ENCODE results near the gene CADPS.

DNA sequence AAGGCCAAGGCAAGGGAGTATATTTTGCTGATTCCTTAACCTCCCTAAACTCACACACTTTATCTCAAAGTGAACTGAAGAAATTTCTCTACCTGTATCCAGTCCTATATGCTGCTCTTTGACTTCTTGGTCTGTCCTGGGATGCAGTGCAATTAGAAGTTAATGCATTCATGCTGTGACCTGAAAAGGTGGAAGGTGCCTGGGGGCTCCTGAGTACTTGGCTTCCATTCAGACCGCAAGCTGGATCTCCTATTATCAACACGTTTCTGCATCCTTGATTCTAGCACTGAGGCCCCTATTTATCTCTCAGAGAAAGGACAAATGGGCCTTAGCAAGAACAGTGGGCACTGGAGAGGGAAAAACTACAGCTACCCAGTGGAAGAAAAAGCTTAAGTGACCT is 17.7 kb upstream of the CADPS start:
- no peak for TF ChIP-seq POLR2AphosphoS5 (IDR thresholded peaks at IDR 0.05; ENCODE audit: low read depth)
- TF ChIP-seq, protein P1, sequence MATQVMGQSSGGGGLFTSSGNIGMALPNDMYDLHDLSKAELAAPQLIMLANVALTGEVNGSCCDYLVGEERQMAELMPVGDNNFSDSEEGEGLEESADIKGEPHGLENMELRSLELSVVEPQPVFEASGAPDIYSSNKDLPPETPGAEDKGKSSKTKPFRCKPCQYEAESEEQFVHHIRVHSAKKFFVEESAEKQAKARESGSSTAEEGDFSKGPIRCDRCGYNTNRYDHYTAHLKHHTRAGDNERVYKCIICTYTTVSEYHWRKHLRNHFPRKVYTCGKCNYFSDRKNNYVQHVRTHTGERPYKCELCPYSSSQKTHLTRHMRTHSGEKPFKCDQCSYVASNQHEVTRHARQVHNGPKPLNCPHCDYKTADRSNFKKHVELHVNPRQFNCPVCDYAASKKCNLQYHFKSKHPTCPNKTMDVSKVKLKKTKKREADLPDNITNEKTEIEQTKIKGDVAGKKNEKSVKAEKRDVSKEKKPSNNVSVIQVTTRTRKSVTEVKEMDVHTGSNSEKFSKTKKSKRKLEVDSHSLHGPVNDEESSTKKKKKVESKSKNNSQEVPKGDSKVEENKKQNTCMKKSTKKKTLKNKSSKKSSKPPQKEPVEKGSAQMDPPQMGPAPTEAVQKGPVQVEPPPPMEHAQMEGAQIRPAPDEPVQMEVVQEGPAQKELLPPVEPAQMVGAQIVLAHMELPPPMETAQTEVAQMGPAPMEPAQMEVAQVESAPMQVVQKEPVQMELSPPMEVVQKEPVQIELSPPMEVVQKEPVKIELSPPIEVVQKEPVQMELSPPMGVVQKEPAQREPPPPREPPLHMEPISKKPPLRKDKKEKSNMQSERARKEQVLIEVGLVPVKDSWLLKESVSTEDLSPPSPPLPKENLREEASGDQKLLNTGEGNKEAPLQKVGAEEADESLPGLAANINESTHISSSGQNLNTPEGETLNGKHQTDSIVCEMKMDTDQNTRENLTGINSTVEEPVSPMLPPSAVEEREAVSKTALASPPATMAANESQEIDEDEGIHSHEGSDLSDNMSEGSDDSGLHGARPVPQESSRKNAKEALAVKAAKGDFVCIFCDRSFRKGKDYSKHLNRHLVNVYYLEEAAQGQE (IDR thresholded peaks at IDR 0.05; ENCODE audit: insufficient replicate concordance, low read depth) = no peak
